Measurements from ENCODE around the gene NOXA1.
"Not testable (repeated sequence)": the region's sequence is repeated elsewhere in the genome, so short reads cannot be mapped to it uniquely, and the experiment has no call there.

The NOXA1 gene

GRCh38 chr9:137407590-137408300, 15.4 kb upstream of the NOXA1 start:
- no peaks in the 10 kb centered on the region for H3K4me1 ChIP-seq (ENCODE audit: control insufficient read depth, insufficient read depth, low read length)
- H3K27ac ChIP-seq (ENCODE audit: low read depth, low read length) = no peak overlapping the region
- H3K4me3 ChIP-seq (ENCODE audit: low read depth, low read length) = 0 out of 2 replicates have a peak overlapping the region, but pooled peaks have one; percentile 52
- H3K27me3 ChIP-seq (ENCODE audit: control insufficient read depth, insufficient read depth, low read length) = no peaks in the 10 kb centered on the region
- no peaks in the 10 kb centered on the region for H3K9me3 ChIP-seq (ENCODE audit: control insufficient read depth, insufficient read depth, low read length)
- H3K36me3 ChIP-seq (ENCODE audit: control insufficient read depth, insufficient read depth, low read length) = no peaks in the 10 kb centered on the region
- H3K9ac ChIP-seq (ENCODE audit: low read depth, low read length) = no peak overlapping the region

GRCh38 chr9:137408651-137409405, 14.4 kb upstream of the NOXA1 start:
- Histone ChIP-seq H3K4me1 (ENCODE audit: control insufficient read depth, insufficient read depth, low read length) (no peaks in the 10 kb centered on the region), H3K27me3 (ENCODE audit: control insufficient read depth, insufficient read depth, low read length) (no peaks in the 10 kb centered on the region), H3K9me3 (ENCODE audit: control insufficient read depth, insufficient read depth, low read length) (no peaks in the 10 kb centered on the region), H3K27ac (ENCODE audit: low read depth, low read length) (no peak overlapping the region), H3K4me3 (ENCODE audit: low read depth, low read length) (no peak overlapping the region), H3K9ac (ENCODE audit: low read depth, low read length) (no peak overlapping the region), H3K36me3 (ENCODE audit: control insufficient read depth, insufficient read depth, low read length) (no peaks in the 10 kb centered on the region)

GRCh38 chr9:137409515-137409914, 13.7 kb upstream of the NOXA1 start:
- no peaks in the 10 kb centered on the region for H3K9me3 ChIP-seq (ENCODE audit: control insufficient read depth, insufficient read depth, low read length)
- no peak overlapping the region for H3K4me3 ChIP-seq (ENCODE audit: low read depth, low read length)
- H3K36me3 ChIP-seq (ENCODE audit: control insufficient read depth, insufficient read depth, low read length) = no peaks in the 10 kb centered on the region
- H3K27me3 ChIP-seq (ENCODE audit: control insufficient read depth, insufficient read depth, low read length) = no peaks in the 10 kb centered on the region
- no peaks in the 10 kb centered on the region for H3K4me1 ChIP-seq (ENCODE audit: control insufficient read depth, insufficient read depth, low read length)
- no peak overlapping the region for H3K9ac ChIP-seq (ENCODE audit: low read depth, low read length)
- no peak overlapping the region for H3K27ac ChIP-seq (ENCODE audit: low read depth, low read length)

GRCh38 chr9:137410236-137410890, 12.8 kb upstream of the NOXA1 start:
- H3K4me1 ChIP-seq (ENCODE audit: control insufficient read depth, insufficient read depth, low read length); H3K9me3 ChIP-seq (ENCODE audit: control insufficient read depth, insufficient read depth, low read length); H3K27ac ChIP-seq (ENCODE audit: low read depth, low read length); H3K36me3 ChIP-seq (ENCODE audit: control insufficient read depth, insufficient read depth, low read length); H3K27me3 ChIP-seq (ENCODE audit: control insufficient read depth, insufficient read depth, low read length); H3K9ac ChIP-seq (ENCODE audit: low read depth, low read length); H3K4me3 ChIP-seq (ENCODE audit: low read depth, low read length): not testable (repeated sequence)

- Histone ChIP-seq H3K27ac (ENCODE audit: low read depth, low read length) (no peak overlapping the region), H3K4me3 (ENCODE audit: low read depth, low read length) (no peak overlapping the region), H3K9ac (ENCODE audit: low read depth, low read length) (no peak overlapping the region), H3K36me3 (ENCODE audit: control insufficient read depth, insufficient read depth, low read length) (no peaks in the 10 kb centered on the region), H3K9me3 (ENCODE audit: control insufficient read depth, insufficient read depth, low read length) (no peaks in the 10 kb centered on the region), H3K4me1 (ENCODE audit: control insufficient read depth, insufficient read depth, low read length) (no peaks in the 10 kb centered on the region), H3K27me3 (ENCODE audit: control insufficient read depth, insufficient read depth, low read length) (no peaks in the 10 kb centered on the region)
Observed at GRCh38 chr9:137410891-137411249, 12.3 kb upstream of the NOXA1 start.

DNA sequence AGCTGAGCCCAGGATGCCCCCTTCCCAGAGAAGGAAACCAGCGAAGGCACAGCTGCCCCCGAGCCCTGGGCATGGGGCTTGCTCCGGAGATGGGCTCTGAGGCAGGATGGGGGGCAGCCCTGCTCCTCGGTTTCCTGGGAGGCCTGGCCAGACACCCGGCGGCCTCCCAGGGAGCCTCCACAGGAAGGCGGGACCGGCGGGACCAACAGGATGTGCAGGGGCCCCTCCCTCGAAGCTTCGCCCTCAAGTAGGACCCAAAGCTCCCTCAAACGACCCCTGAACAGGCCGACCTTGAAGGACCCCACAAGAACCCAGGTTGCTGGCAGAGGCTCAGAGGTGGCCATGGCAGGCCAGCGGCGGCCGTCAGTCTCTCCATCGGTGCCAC, 11.9 kb upstream of the NOXA1 start:
- Histone ChIP-seq H3K27ac (ENCODE audit: low read depth, low read length) (no peak overlapping the region), H3K4me3 (ENCODE audit: low read depth, low read length) (no peak overlapping the region), H3K4me1 (ENCODE audit: control insufficient read depth, insufficient read depth, low read length) (no peaks in the 10 kb centered on the region), H3K27me3 (ENCODE audit: control insufficient read depth, insufficient read depth, low read length) (no peaks in the 10 kb centered on the region), H3K36me3 (ENCODE audit: control insufficient read depth, insufficient read depth, low read length) (no peaks in the 10 kb centered on the region), H3K9me3 (ENCODE audit: control insufficient read depth, insufficient read depth, low read length) (no peaks in the 10 kb centered on the region), H3K9ac (ENCODE audit: low read depth, low read length) (no peak overlapping the region)

- Histone ChIP-seq H3K27me3 (ENCODE audit: control insufficient read depth, insufficient read depth, low read length) (no peaks in the 10 kb centered on the region), H3K27ac (ENCODE audit: low read depth, low read length) (no peak overlapping the region), H3K9ac (ENCODE audit: low read depth, low read length) (no peak overlapping the region), H3K4me1 (ENCODE audit: control insufficient read depth, insufficient read depth, low read length) (no peaks in the 10 kb centered on the region), H3K36me3 (ENCODE audit: control insufficient read depth, insufficient read depth, low read length) (no peaks in the 10 kb centered on the region), H3K9me3 (ENCODE audit: control insufficient read depth, insufficient read depth, low read length) (no peaks in the 10 kb centered on the region), H3K4me3 (ENCODE audit: low read depth, low read length) (no peak overlapping the region)
Observed at GRCh38 chr9:137411645-137412380, 11.4 kb upstream of the NOXA1 start.

DNA sequence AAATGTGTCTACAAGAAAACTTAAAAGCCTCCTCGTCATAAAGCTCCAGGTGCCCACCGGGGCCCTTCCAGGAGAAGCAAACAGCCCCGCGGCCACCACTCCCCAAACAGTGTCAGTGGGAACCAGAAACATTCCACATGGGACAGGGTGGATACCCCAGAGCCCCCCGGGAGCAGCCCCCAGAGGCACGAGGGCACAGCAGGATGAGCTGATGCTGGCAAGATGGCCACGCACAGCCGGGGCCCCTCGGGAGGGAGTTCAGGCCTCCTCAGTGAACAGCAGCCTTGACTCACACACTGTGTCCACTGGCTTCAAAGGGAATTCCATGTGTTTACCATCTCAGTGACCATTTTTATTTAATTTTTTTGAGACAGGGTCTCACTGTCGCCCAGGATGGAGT, 10.8 kb upstream of the NOXA1 start:
- Histone ChIP-seq H3K4me3 (ENCODE audit: low read depth, low read length) (no peak overlapping the region), H3K9ac (ENCODE audit: low read depth, low read length) (no peak overlapping the region), H3K4me1 (ENCODE audit: control insufficient read depth, insufficient read depth, low read length) (no peaks in the 10 kb centered on the region)

DNA sequence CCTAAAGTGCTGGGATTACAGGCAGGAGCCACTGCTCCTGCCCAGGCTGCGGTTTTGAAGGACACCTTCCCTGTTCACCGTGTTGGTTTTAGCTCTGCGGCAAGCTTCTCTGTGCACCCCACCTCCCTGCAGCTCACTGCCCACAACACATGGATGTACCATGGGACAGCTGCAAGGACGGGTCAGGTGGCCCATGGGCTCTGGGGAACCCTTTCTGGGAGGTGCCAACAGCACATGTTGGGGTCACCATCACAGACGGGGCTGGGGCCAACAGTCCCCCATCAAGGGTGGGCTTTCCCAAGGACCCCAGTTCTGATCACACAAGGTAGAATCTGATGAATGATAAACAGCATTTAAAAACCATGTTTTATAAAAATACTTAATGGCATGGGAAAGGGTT, 7.7 kb upstream of the NOXA1 start:
- no peak overlapping the region for H3K4me3 ChIP-seq (ENCODE audit: low read depth, low read length)
- H3K9me3 ChIP-seq (ENCODE audit: control insufficient read depth, insufficient read depth, low read length) = no peaks in the 10 kb centered on the region
- no peak overlapping the region for H3K27ac ChIP-seq (ENCODE audit: low read depth, low read length)
- no peaks in the 10 kb centered on the region for H3K27me3 ChIP-seq (ENCODE audit: control insufficient read depth, insufficient read depth, low read length)
- no peaks in the 10 kb centered on the region for H3K36me3 ChIP-seq (ENCODE audit: control insufficient read depth, insufficient read depth, low read length)
- no peaks in the 10 kb centered on the region for H3K4me1 ChIP-seq (ENCODE audit: control insufficient read depth, insufficient read depth, low read length)
- no peak overlapping the region for H3K9ac ChIP-seq (ENCODE audit: low read depth, low read length)

More for the DNA sequence above, 10.8 kb upstream of the NOXA1 start:
- no peaks in the 10 kb centered on the region for H3K9me3 ChIP-seq (ENCODE audit: control insufficient read depth, insufficient read depth, low read length)
- no peaks in the 10 kb centered on the region for H3K36me3 ChIP-seq (ENCODE audit: control insufficient read depth, insufficient read depth, low read length)
- H3K27me3 ChIP-seq (ENCODE audit: control insufficient read depth, insufficient read depth, low read length) = no peaks in the 10 kb centered on the region
- no peak overlapping the region for H3K27ac ChIP-seq (ENCODE audit: low read depth, low read length)

DNA sequence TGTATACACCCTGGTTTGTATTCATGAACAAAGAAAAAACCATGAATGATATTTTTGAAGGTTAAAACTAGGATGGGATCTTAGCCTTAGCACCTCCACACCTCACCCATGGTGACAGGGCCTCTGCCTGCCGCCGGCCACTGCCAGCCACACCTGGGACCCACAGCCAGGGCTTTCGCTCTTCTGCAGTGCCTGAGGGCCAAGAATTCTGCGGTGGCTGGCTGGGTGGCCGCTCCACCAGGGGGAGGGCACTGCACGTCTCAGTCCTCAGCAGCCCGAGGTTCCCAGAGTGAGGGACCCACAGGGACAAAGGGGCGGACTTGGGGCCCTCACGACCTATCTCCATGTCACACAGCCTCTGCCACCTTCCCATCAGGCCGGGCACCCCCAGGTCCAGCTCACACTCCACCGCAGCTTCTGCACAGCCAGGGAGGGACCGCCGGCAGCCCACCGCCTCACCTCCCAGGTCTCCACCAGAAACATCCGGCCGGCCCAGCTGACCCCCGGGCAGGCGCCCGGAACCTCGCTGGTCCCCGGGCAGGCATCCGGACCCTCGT, 7.1 kb upstream of the NOXA1 start:
- H3K9me3 ChIP-seq (ENCODE audit: control insufficient read depth, insufficient read depth, low read length) = no peaks in the 10 kb centered on the region
- H3K36me3 ChIP-seq (ENCODE audit: control insufficient read depth, insufficient read depth, low read length) = no peaks in the 10 kb centered on the region
- H3K27ac ChIP-seq (ENCODE audit: low read depth, low read length) = no peak overlapping the region
- no peaks in the 10 kb centered on the region for H3K27me3 ChIP-seq (ENCODE audit: control insufficient read depth, insufficient read depth, low read length)
- H3K9ac ChIP-seq (ENCODE audit: low read depth, low read length) = no peak overlapping the region
- H3K4me1 ChIP-seq (ENCODE audit: control insufficient read depth, insufficient read depth, low read length) = no peaks in the 10 kb centered on the region
- H3K4me3 ChIP-seq (ENCODE audit: low read depth, low read length) = no peak overlapping the region
